HG02938 (cell line): ENCODE data around the gene BPI.
"Not testable (repeated sequence)": the region's sequence is repeated elsewhere in the genome, so short reads cannot be mapped to it uniquely, and the experiment has no call there.

ENCODE experiments used
- ATAC-seq: cut with Tn5 transposase; IDR thresholded peaks from one replicate; pipeline ENCODE4 v1.9.1; 2021; ENCODE audit warnings: mild to moderate bottlenecking, moderate library complexity; ENCODE audit not compliant: unreplicated experiment

BPI gene

DNA sequence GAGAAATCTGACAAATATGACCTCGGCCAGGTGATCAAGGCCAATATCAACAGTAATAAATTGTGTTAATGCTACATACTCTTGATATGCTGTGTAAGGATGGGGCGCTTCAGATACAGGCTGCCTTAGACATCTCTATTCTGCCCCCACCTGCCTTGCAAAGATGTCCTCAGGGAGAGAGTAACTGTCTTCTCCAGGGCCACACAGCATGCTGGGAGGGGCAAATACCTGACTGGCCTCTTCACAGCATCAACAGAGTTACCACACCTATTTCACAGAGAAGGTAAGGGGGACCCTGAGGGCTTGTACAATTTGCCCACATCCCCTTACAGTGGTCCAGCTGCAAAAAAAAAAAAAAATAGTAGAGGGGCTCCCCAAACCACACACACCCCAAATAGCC is 26.3 kb upstream of the BPI start:
- ATAC-seq = no peak

DNA sequence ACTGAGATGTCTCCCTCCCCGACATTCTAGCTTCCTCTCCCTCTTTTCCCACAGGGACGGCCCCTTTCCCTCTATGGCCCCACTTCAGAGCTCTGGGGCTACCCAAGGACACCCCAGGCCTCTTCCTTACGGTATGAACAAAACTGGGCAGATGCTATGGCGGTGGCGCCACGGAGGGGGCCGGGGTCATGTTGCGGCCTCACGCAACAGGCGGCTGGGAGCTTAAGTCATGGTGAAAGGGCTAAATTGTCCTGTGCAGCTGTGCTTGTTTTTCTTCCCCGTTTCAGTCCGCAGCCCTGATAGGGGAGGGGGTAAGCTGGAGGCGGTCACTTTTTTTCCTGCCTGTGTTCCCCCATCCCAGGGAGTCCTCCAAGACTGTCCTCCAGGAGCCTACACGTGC is 25.8 kb upstream of the BPI start:
- ATAC-seq = no peak

DNA sequence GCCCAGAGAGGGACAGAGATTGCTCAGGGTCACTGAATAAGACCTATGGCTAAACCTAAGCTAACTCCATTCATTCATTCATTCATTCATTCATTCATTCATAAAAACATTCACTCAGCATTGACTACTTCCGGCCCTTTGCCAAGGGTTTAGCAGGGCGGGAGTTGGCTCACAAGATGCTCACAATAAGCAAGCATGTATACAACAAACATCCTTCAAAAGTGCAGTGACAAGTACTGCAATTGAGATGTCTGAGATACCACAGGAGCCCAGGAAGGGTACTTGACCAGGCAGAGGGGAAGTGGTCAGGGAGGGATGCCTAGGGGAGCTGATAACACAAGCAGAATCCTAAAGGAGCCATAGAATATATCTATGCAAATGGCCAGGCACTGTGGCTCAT is 25.2 kb upstream of the BPI start:
- ATAC-seq = no peak

DNA sequence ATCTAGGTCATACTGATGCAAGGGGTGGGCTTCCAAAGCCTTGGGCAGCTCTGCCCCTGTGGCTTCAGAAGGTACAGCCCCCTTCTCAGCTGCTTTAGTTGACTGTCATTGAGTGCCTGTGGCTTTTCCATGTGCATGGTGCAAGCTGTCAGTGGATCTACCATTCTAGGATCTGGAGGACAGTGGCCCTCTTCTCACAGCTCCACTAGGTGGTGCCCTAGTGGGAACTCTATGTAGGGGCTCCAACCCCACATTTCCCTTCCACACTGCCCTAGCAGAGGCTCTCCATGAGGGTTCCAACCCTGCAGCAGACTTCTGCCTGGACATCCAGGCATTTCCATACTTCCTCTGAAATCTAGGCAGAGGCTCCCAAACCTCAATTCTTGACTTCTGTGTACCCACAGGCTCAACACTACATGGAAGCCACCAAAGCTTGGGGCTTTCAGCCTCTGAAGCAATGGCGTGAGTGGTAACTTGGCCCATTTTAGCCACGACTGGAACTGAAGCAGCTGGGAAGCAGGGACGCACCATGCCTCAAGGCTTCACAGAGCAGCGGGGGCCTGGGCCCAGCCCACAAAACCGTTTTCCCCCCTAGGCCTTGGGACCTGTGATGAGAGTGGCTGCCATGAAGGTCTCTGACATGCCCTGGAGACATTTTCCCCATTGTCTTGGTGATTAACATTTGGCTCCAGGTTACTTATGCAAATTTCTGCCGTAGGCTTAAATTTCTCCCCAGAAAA is 22.6 kb upstream of the BPI start:
- ATAC-seq = not testable (repeated sequence)

DNA sequence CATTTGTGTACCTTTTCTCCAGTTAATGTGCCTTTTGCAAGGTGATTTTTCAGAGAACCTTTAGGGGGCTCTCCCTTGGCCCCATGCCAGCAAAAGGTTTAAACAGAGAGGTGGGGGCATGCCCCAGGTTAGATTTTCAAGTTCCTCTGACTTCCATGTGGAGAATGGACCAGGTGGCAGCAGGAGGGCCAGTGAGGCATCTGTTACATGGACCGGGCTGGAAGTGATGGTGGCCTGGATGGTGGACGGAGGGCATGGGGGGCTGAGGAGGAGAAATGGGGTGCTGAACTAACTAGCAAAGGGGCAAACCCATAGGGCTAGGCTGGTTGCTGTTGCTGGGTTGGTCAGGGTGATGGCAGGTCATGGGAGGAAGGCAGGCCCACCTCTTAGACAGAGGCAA is 20.7 kb upstream of the BPI start:
- ATAC-seq = no peak

DNA sequence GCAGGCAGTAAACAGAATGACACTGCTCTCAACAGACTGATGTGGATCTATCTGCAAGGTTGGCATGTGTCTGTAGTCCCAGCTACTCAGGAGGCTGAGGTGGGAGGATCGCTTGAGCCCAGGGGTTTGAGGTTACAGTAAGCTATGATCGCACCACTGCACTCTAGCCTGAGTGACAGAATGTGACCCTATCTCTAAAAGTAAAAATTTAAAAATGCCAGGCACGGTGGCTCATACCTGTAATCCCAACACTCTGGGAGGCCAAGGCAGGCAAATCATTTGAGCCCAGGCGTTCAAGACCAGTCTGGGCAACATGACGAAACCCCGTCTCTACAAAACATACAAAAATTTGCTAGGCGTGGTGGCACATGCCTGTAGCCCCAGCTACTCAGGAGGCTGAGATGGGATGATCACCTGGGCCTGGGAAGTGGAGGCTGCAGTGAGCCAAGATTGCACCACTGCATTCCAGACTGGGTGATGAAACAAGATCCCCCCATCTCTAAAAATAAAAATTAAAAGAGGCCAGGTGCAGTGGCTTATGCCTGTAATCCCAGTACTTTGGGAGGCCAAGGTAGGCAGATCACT is 19.8 kb upstream of the BPI start:
- ATAC-seq = not testable (repeated sequence)

DNA sequence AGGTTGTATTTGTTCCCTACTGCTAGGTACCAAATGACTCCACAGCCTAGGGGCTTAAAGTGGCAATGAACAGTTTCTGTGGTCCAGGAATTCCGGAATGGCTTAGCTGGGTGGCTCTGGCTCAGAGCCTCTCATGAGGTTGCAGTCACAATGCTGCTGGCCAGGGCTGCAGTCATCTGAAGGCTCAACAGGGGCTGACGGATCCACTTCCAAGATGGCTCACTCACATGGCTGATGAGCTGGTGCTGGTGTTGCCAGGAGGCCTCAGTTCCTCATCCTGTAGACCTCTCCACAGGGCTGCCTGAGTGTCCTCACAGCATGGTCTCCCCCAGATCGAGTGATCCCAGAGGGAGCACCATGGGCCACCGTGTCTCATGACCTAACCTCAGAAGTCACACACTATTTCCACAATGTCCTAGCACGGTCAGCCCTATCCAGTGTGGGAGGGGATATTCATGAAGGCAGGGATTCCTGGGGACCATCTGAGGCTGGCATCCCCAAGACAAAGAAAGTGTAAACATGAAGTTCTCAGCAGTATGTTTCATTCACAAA is 19.0 kb upstream of the BPI start:
- ATAC-seq = no peak

DNA sequence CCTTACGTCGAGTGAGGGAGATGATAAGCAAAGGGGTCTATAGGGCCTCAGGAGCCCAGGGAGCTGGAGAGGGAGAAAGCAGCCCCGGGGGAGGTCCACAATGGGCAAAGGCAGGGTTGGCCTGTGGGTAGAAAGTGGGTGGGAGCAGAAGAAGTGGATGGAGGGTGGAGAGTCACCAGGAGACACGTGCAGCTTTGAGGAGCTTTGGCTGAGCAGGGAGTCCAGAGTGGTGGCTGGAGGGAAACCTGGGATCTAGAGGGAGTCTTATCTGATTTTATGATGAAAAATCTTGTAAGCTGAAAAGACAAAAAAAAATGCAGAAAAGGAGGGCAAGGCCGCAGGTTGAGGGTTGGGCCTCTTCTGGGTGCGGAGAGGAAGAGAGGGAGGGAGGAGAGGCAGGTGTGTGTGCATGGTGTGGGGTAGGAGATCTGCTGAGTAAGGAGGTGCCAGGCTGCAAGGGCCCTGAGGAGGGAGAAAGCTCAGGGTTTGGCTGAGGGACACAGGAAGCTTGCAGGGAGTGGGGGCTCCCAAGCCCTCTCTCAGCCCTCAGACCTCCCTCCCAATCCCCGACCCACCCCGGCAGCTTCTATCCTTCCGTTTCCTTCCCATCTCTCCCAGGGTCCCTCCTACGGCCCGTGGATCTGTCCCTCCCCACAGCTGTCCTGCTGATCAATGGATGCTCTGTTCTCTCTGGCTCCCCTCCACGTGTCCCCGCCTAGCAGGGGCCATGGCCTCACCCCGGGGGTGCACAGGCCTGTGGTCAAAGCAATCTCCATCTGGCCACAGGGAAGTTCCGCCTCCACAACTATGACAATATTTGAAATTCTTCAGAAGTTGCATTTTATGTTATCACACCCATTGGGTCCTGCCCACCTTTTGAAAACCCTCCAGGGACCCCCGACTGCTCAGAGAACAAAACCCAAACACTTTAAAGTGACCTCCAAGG is 17.1 kb upstream of the BPI start:
- no peak for ATAC-seq

DNA sequence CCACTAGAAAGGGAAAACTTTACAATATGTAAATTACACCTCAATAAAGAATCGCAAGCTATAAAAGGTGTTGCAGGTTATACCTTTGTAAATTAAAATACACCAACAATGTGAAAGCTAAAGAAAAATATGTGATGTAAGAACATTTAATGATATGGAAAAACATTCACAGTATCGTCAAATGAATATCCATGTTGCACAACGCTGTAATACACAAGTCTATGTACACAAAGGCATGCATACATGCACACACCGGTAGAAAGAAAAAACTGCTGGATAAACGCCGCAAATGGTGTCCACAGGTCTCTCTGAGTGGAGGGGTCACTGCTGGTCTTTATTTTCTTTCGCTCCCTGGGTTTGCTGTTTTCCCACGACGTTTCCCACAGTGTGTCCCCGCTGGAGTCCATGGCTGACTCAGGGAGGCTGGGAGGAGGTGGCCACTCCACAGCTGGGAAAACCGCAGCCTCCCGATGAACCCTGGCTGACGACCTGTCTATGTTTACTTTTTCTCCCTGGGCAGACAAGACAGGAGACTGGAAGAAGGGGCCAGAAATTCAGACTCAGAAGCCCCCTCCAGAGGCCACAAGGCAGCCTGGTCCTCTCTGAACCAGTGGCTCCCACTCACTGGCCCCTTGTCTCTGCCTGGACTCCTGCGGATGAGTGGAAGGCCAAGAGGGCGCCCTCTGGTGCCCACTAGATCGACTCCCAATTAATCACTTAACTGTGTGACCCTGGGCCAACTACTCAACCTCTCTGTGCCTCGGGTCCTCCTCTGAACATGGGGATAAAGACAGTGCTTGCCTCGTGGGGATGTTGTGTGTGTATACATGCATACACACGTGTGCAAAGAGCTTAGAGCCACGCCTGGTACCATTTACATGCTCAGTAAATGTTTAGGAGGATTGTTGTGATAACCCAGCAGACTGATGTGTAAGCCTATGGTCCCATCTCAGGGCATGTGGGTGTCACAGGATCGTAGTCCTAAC is 12.8 kb upstream of the BPI start:
- ATAC-seq = no peak

DNA sequence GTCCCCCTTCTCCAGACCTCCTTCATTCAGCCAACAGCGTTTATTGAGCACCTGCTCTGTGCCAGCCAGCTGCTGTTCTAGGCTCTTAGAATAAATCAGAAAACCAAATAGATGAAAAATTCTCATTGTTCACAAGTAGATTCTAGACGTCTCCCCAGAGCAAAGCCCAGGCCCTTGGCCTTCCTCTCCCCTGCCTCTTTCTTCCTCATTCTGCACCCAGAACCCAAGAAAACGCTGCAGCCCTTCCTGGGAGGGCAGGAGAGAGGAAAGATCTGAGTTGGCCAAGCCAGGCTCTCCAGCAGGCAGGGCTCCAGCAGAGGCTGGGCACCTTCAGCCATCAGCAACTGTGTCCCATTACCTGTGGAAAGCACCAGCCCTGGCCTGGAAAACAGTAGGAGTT is 12.0 kb upstream of the BPI start:
- no peak for ATAC-seq

DNA sequence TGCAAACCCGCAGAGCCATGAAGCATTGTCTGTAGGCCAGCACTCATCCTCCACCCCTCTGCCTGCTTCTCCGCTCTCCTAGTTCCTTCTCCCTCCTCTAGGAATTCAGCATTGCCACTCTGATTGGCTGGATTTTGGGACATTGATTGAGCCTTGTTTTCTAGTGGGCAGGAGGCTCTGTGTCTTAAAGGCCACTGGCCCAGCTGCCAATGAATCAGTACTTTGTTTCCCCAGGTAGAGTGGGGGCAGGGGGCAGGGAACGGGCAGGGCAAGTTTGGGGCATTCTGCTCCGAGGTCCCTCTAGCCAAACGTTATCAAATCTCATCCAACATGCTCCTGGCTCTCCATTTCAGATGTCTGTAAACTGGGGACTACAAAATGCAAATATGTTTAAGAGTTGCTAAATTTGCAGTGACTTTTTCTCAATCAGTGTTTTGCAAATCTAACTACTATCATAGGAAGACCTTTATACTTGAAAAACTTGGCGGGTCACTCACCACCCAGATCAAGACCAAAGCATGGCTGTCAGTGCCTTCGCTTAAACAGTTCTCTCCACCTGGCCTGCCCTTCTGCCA is 10.4 kb upstream of the BPI start:
- no peak for ATAC-seq

DNA sequence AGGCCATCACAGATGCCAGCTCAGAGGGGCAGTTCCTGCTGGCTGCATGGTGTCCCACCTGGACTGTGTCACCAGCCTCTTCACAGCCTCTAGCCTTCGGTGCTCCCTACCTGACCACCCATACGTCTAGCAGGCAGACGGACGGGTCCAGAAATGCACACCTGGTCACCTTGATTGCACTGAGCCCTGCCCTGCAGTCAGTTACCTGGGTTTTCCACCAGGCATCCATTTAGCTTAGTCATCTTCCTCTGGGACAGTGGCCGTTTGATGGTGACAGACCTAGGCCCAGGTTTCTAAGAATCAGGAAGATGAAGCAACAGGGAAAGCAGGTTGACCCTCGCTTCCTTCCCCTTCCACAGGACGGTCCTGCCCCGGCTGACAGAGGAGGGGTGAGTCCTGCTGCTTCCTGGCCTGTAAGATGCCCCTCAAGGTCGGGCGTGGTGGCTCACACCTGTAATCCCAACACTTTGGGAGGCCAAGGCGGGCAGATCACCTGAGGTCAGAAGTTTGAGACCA is 9.8 kb upstream of the BPI start:
- no peak for ATAC-seq

DNA sequence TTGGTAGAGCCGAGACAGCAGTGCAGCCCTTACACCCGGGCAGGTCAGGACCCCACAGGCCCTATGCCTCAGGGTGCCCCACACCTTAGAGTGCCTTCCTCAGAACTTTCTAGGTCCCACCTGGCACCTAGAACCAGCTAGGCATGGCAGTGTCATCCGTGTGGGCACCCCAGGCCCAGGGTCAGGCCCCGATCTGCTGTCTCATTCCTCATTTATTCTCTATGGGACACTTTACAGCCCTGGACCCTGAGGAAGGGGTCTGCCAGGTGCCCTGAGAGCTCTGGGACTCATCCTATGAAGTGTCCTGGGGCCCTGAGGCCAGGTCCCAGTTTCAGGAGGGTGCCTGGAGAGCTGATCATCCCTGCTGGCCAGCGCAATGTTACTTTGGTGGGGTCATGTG is 8.1 kb upstream of the BPI start:
- no peak for ATAC-seq

DNA sequence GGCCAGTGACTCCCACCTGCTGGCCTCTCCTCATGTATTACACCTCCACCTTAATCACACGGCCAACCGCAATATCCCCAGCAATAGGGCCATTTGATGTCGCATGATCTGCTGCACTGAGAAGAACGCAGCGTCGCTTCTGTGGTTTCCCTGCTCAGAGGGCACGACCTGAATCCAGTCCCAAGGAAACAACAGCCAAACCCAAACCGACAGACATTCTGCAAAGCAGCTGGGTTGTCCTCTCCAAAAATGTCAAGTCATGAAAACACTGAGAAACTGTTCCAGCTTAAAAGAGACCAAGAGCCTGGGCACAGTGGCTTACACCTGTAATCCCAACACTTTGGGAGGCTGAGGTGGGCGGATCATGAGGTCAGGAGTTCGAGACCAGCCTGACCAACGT is 7.5 kb upstream of the BPI start:
- ATAC-seq = no peak

DNA sequence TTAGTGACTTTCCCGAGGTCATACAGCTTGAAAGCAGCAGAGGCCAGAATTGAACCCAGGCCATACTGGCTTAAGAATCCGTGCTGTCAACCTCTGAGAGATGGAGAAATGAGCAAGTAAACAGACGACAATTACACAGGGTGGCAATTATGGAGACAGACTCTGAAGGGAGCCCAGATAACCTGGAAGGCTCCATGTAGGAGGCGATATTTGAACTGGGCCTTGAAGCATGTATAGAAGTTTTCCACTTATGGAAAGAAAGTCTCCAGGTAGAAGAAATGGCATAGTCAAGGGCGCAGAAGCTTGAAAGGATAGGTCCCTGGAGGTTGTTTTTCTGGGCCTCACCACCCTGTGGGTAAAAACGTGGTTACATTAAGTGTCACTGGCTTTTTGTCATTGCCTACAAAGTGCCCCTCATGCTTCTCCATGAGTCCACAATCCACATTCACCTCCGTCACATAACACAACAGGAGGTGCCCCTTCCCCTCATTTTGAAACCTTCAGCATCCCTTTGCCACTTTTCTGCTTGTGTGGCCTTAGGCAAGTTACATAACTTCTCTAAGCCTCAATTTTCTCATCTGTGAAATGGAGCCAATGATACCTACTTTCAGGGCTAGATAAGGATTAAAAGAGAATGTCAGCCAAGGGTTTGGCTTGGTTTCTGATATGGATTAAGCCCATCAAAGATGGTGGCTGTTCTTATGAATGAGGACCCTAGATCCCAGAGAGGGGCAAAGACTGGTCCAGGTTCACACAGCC is 5.9 kb upstream of the BPI start:
- no peak for ATAC-seq

DNA sequence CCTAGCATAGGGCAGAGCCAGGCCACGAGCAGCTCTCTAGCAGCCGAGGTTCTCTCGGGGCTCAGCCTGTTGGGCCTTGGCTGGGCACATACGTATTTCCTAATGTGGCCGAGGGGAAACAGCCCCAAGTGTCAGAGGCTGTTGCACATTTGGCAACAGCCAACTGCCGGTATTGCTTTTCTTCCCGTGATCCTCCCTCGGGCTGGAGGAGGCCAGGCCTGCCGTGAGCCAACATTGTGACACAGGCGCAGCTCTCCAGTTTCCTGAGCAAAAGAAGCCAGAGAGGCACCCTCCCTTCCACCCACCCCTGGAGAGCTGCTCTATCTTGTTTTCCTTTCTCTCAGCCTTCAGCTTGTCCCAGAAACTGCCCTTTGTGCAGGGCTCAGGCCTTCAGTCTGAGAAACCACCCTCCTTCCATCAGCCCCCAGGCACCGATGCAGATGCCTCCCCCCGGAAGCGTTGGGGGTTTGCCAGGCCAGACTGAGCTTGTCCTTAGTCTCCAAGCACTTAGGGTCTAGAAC is 5.1 kb upstream of the BPI start:
- ATAC-seq = no peak

DNA sequence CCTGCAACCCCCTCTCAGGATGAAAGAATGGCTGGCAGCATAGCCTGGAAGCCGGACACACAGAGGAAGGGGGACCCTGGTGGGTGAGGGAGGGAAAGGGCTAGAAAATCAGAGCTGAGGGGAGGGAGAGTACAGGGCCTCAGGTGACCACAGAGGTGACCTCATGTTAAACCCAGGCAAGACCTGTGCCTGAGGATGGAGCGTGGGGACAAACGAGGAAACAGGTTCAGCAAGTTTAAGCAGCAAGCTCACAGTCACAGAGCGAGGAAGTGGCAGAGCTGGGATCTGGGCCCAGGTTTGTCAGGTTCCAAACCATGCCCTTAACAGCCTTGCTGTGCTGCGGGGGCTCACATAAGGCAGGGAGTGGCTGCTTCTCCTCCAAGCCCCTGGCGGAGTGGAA is 4.0 kb upstream of the BPI start:
- ATAC-seq = no peak

DNA sequence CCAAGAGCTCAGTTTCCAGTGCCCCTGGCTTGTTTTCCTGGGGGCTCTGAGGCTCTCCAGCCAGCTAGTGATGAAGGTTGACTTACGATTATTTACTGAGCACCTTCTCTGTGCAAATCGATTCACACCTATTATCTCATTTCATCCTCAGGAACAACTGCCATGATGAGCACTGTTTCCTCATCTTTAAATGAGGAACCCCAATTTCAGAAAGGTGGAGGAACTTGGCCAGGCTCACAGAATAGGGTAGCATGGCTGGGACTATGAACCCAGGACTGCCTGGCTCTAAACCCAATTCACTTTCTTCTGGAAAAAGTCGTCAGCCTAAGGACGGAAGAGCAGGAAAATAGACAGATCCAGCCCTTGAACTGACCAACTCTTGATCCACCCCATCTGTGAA is 3.5 kb upstream of the BPI start:
- no peak for ATAC-seq

DNA sequence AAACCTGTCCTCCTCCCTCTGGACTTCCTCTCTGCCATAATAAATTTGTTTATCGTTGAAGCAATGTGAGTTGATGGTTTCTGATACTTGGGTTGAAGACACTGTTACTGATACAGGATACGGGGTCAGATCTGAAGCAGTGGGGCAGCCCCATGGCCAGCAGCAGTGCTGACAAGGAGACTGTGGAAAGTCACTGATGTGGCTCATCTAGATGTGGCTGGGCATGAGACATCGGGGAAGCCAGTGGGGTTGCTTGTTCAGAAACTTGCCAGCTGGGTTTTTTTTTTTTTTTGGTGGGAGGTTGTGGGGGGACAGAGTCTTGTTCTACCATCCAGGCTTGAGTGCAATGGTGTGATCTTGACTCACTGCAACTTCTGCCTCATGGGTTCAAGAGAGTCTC is 2.6 kb upstream of the BPI start:
- no peak for ATAC-seq
